Transverse colon (tissue), 4 donors: Measurements from ENCODE around the gene GRIA3.

Experiments used
- CTCF ChIP-seq, 5 experiments: fragments of 200-600 bp in 3 of 5; fragments of 450-650 bp in 2 of 5; sonication (generic) in 3 of 5; IDR thresholded peaks; 1 replicate in 2 of 5; 2 replicates in 3 of 5; pipeline ENCODE4 v1.5.1; 2016 to 2017; ENCODE audit warnings: antibody characterized with exemption in 5 of 5, inconsistent platforms in 3 of 5, mild to moderate bottlenecking in 2 of 5, moderate library complexity in 1 of 5
- POLR2AphosphoS5 ChIP-seq, 3 donors: sonication (generic); formaldehyde crosslinking; IDR thresholded peaks; one replicate each; pipeline ENCODE4 v1.6.1; 2016; ENCODE audit warnings: antibody characterized with exemption in 3 of 3

DNA sequence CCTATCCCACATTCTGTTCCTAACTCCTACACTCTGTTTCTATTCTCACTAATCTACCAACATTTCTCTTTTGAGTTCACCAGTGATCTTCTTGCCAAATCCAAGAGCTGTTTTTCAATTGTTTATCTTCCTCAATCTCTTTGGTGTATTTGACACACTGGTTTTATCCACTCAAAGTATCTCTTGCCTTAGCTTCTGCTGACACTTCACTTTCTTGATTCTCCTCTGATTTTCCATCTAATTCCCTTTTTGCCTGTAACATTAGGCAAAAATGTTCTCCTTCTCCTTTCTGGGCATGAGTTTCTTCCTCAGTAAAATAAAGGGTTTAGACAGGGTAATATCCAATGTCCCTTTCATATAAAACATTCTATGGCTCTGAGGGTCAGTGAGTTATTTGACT is 26.2 kb downstream of the GRIA3 start:
- TF ChIP-seq CTCF (IDR thresholded peaks at IDR 0.05): no peak
- TF ChIP-seq POLR2AphosphoS5 (IDR thresholded peaks at IDR 0.05): no peak
